HepG2 (cell line): ENCODE results near the gene TRABD. TPM values are rescaled to one million over a fixed set of nuclear protein-coding genes. Genes with fewer than 3 reads are reported as not detected.
A peak's percentile ranks its signal among the peaks of the same experiment; 100 is the strongest.

ENCODE experiments used
- ARID5B ChIP-seq: IDR thresholded peaks from 2 replicates; pipeline ENCODE4 v1.4.0; 2020; ENCODE audit warnings: mild to moderate bottlenecking, missing genetic modification reagents
- EHMT2 ChIP-seq: fragments of 200-600 bp; sonication (generic); IDR thresholded peaks from 2 replicates; pipeline ENCODE4 v1.7.0; 2017; ENCODE audit warnings: antibody characterized with exemption, low read depth, low read length, borderline replicate concordance
- ETS1 ChIP-seq: sonication (generic); formaldehyde crosslinking; IDR thresholded peaks from 2 replicates; pipeline ENCODE4 v1.4.0; 2020; ENCODE audit warnings: missing genetic modification reagents
- HNF1A ChIP-seq, 2 experiments: sonication (generic) in 1 of 2; formaldehyde crosslinking in 1 of 2; IDR thresholded peaks; 2 replicates each; pipeline versions ENCODE4 v1.4.0 to v1.6.1; 2016 to 2020; ENCODE audit warnings: borderline replicate concordance in 1 of 2, low read depth in 1 of 2, mild to moderate bottlenecking in 1 of 2, missing genetic modification reagents in 1 of 2
- JUND ChIP-seq: sonication (generic); formaldehyde crosslinking; IDR thresholded peaks from 2 replicates; pipeline ENCODE4 v1.8.0; 2022; ENCODE audit warnings: mild to moderate bottlenecking, missing genetic modification reagents
- KLF6 ChIP-seq: IDR thresholded peaks from 2 replicates; pipeline ENCODE4 v1.8.0; 2016; ENCODE audit warnings: missing biosample characterization, missing genetic modification reagents
- MED1 ChIP-seq: sonication (generic); formaldehyde crosslinking; IDR thresholded peaks from 2 replicates; pipeline ENCODE4 v1.4.0; 2020; ENCODE audit warnings: missing genetic modification reagents
- NFYB ChIP-seq: sonication (generic); formaldehyde crosslinking; IDR thresholded peaks from 2 replicates; pipeline ENCODE4 v1.4.0; 2020; ENCODE audit warnings: missing genetic modification reagents
- PBX2 ChIP-seq: IDR thresholded peaks from 2 replicates; pipeline ENCODE4 v1.6.1; 2016; ENCODE audit warnings: control low read depth
- PCBP2 ChIP-seq: fragments of 200-400 bp; formaldehyde crosslinking; optimal IDR thresholded peaks from 2 replicates; pipeline ENCODE3; 2018; ENCODE audit warnings: low read length, low read depth; ENCODE audit not compliant: poor library complexity, severe bottlenecking
- TAF15 ChIP-seq: fragments of 200-400 bp; formaldehyde crosslinking; IDR thresholded peaks from one replicate; pipeline ENCODE4 v1.6.1; 2018; ENCODE audit warnings: mild to moderate bottlenecking, low read depth, low read length; ENCODE audit not compliant: poor library complexity, severe bottlenecking
- TMF1 ChIP-seq: sonication (generic); formaldehyde crosslinking; IDR thresholded peaks from 2 replicates; pipeline ENCODE4 v1.8.1; 2022; ENCODE audit warnings: low read depth, missing genetic modification reagents
- ZFP36 ChIP-seq: fragments of 150-350 bp; IDR thresholded peaks from 2 replicates; pipeline ENCODE4 v1.6.1; 2018; ENCODE audit warnings: borderline replicate concordance, low read length, low read depth; ENCODE audit not compliant: partially characterized antibody
- ZFP82 ChIP-seq: sonication (generic); formaldehyde crosslinking; IDR thresholded peaks from 2 replicates; pipeline ENCODE4 v1.5.1; 2020; ENCODE audit warnings: mild to moderate bottlenecking, missing genetic modification reagents, borderline replicate concordance
- ZNF296 ChIP-seq: sonication (generic); formaldehyde crosslinking; conservative IDR thresholded peaks from 2 replicates; pipeline ENCODE4 v1.5.0; 2020; ENCODE audit warnings: mild to moderate bottlenecking, missing genetic modification reagents
- ZNF530 ChIP-seq: sonication (generic); formaldehyde crosslinking; IDR thresholded peaks from 2 replicates; pipeline ENCODE4 v1.5.0; 2020; ENCODE audit warnings: low read depth, mild to moderate bottlenecking, missing genetic modification reagents
- ZNF639 ChIP-seq: conservative IDR thresholded peaks from 2 replicates; pipeline ENCODE4 v1.6.1; 2018; ENCODE audit warnings: missing genetic modification reagents
- polyA plus RNA-seq, 8 experiments: library from polyadenylated mRNA; depleted of rRNA in 3 of 8; stranded (reverse) in 7 of 8; unstranded in 1 of 8; fragments of >200 nt; fragmentation: Illumina TruSeq in 4 of 8; extraction: Trizol in 4 of 8; gene quantifications; 2 replicates each; pipeline versions ENCODE4 v1.2.1 to v1.2.3, GENCODE V29; 2011 to 2016; ENCODE audit warnings: low read depth in 4 of 8, missing spikeins in 1 of 8, mixed read lengths in 1 of 8; ENCODE audit not compliant: insufficient read depth in 1 of 8
- total RNA-seq, 5 experiments: library from RNA; depleted of rRNA; stranded (reverse); fragments of >200 nt; fragmentation: Illumina TruSeq; extraction: Trizol; gene quantifications; 2 replicates each; pipeline ENCODE4 v1.2.3, GENCODE V29; 2016; ENCODE audit warnings: low read depth in 1 of 5

TRABD gene
- total and polyA plus RNA-seq, 2 of the 13 experiments (the other 11 are each of a cell fraction or from before 2014, with no cell fraction given) = 21.5 to 28.9 TPM

- no peak for TF ChIP-seq ZNF639 (CRISPR knock-in tag)
- no peak for TF ChIP-seq ZNF296 (CRISPR knock-in tag)
- TF ChIP-seq ARID5B (CRISPR knock-in tag) = no peak
- TF ChIP-seq KLF6 (CRISPR knock-in tag) = no peak
- TF ChIP-seq ZFP82 = no peak
- TF ChIP-seq JUND (CRISPR knock-in tag) = no peak
- peak; percentile 92 for TF ChIP-seq NFYB (CRISPR knock-in tag)
- TF ChIP-seq PBX2 (CRISPR knock-in tag) = peak; percentile 88
- TF ChIP-seq TMF1 (CRISPR knock-in tag) = no peak
- TF ChIP-seq EHMT2 = no peak
- no peak for TF ChIP-seq ETS1 (CRISPR knock-in tag)
- no peak for TF ChIP-seq ZNF530 (CRISPR knock-in tag)
- TF ChIP-seq ZFP36 = no peak
- peak; percentile 20; the same call in 1 of the 2 replicates for TF ChIP-seq MED1
- TF ChIP-seq HNF1A (IDR thresholded peaks at IDR 0.05; ENCODE audit: low read depth) = no peak
- TF ChIP-seq HNF1A (CRISPR knock-in tag; IDR thresholded peaks at IDR 0.05; ENCODE audit: borderline replicate concordance) = no peak
- no peak for TF ChIP-seq TAF15
- TF ChIP-seq PCBP2 = no peak
These were observed 14.9 kb downstream of the TRABD start, which contains the start of gene SELENOO (continued) for GRCh38 chr22:50200461-50201190.
